ENCODE measurements around the gene FAM20A. TPM values are rescaled to one million over a fixed set of nuclear protein-coding genes. Genes with fewer than 3 reads are reported as not detected.
A peak's percentile ranks its signal among the peaks of the same experiment; 100 is the strongest.

Gene FAM20A
- total and polyA plus RNA-seq, 9 of the 15 experiments (the other 6 are each of a cell fraction or from before 2014, with no cell fraction given): 0.07 TPM; not detected in 8

DNA sequence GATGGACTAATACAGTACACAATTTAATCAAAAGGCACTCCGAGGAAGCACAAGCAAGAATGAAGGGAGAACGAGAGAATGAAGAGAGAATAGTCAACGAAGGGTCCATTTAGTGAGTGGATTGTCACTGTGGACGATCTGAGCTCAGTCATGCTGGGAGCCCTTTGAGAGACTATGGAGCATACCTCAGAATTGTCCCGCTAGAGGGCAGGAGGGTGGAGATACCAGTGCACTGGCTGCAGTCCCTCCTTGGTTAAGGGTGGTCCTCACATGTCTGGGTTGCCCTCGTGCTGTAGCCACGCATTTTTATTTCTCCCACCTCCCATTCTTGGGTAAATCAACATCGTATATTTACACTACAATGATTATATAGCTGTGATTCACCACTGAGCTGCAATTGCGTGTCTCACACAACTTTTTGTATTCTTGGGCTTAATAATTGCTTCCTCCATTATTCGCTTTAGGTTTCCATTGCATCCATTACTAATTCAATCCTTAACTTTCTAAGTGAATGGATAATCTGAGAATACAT lies 33.2 kb upstream of the FAM20A start:
- Histone ChIP-seq H4K20me1 (replicated peaks; ENCODE audit: control insufficient read depth, insufficient read depth, low read length) (no peaks in the 10 kb centered on the region), H2AFZ (ENCODE audit: low read depth, low read length) (no peak overlapping the region), H3K79me2 (ENCODE audit: control insufficient read depth, insufficient read depth, low read length) (no peaks in the 10 kb centered on the region), H3K4me1 (replicated peaks in 1 of 2; ENCODE audit: control insufficient read depth in 2 of 2, insufficient read depth in 2 of 2, low read length in 2 of 2) (no peaks in the 10 kb centered on the region), H3K27ac (ENCODE audit: extremely low read depth, low read depth, low read length) (no peak overlapping the region), H3K9me3 (replicated peaks; ENCODE audit: control insufficient read depth, insufficient read depth, low read depth, low read length) (no peaks in the 10 kb centered on the region), H3K9ac (ENCODE audit: insufficient read depth in 1 of 2, low read depth in 2 of 2, low read length in 2 of 2) (no peak overlapping the region), H3K27me3 (ENCODE audit: control insufficient read depth in 2 of 2, insufficient read depth in 2 of 2, low read length in 2 of 2) (peaks cover 2 to 11% of the 10 kb centered on the region in 2 experiments; a peak in 2 of 5 replicates), H3K9me1 (ENCODE audit: control insufficient read depth, insufficient read depth, low read length) (no peaks in the 10 kb centered on the region), H3K36me3 (ENCODE audit: control insufficient read depth, insufficient read depth, low read length) (no peaks in the 10 kb centered on the region), H3K4me2 (ENCODE audit: insufficient read depth, low read length) (no peak overlapping the region), H3K4me3 (no peak overlapping the region)
- intact Hi-C loops (cut with micrococcal nuclease) (loop anchor here (5.0 kb wide), 1 partner anchor 118 kb away; no protein-coding TSS in a partner anchor), in situ Hi-C loops (cut with MboI) (no loop called here)
- FAIRE-seq: peak; percentile 63
- 2% methylated on average over 10 of the region's 10 CpGs for WGBS (ENCODE audit: insufficient coverage, low coverage, missing lambda C conversion rate)
- no TSS peak for BruUV-seq (replicated peaks)
- peak; percentile 88 for ATAC-seq
- CTCF ChIA-PET (ENCODE audit: low intra/inter-chr PET ratio): no interaction called here
- POLR2A ChIA-PET: interaction anchor here (0.6 to 1.3 kb wide), 3 partner anchors 10 to 195 kb away, joined by 4 to 5 read pairs (median 4); no protein-coding TSS in a partner anchor
- DNase-seq (ENCODE audit: extremely low read depth in 1 of 4, low spot score in 3 of 4): peak; percentile 10 to 29 (median 20)
- TF ChIP-seq CTCF (IDR thresholded peaks at IDR 0.05 in 2 of 3, conservative IDR thresholded peaks at IDR 0.05 in 1 of 3; ENCODE audit: insufficient read depth in 2 of 3, low read depth in 1 of 3, low read length in 3 of 3): peak; percentile 22 to 53 (median 36); a peak in 3 of 6 replicates
- TF ChIP-seq, protein P1, sequence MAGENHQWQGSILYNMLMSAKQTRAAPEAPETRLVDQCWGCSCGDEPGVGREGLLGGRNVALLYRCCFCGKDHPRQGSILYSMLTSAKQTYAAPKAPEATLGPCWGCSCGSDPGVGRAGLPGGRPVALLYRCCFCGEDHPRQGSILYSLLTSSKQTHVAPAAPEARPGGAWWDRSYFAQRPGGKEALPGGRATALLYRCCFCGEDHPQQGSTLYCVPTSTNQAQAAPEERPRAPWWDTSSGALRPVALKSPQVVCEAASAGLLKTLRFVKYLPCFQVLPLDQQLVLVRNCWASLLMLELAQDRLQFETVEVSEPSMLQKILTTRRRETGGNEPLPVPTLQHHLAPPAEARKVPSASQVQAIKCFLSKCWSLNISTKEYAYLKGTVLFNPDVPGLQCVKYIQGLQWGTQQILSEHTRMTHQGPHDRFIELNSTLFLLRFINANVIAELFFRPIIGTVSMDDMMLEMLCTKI (IDR thresholded peaks at IDR 0.05; ENCODE audit: partially characterized antibody): no peak
- TF ChIP-seq, protein P2, sequence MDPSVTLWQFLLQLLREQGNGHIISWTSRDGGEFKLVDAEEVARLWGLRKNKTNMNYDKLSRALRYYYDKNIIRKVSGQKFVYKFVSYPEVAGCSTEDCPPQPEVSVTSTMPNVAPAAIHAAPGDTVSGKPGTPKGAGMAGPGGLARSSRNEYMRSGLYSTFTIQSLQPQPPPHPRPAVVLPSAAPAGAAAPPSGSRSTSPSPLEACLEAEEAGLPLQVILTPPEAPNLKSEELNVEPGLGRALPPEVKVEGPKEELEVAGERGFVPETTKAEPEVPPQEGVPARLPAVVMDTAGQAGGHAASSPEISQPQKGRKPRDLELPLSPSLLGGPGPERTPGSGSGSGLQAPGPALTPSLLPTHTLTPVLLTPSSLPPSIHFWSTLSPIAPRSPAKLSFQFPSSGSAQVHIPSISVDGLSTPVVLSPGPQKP (CRISPR knock-in tag; IDR thresholded peaks at IDR 0.05): no peak
- no peak for TF ChIP-seq HMGN3 (IDR thresholded peaks at IDR 0.05; ENCODE audit: borderline replicate concordance, extremely low read depth, insufficient read length, low read depth, low read length)
- TF ChIP-seq MYBL2 (IDR thresholded peaks at IDR 0.05; ENCODE audit: low read depth): no peak
- no peak for TF ChIP-seq MYBL2 (CRISPR knock-in tag; IDR thresholded peaks at IDR 0.05; ENCODE audit: borderline replicate concordance)
- TF ChIP-seq CBFA2T2 (conservative IDR thresholded peaks at IDR 0.05): no peak
- no peak for TF ChIP-seq CC2D1A (IDR thresholded peaks at IDR 0.05)
- TF ChIP-seq KLF13 (tag; IDR thresholded peaks at IDR 0.05; ENCODE audit: borderline replicate concordance, low read depth): no peak
- TF ChIP-seq STAT6 (CRISPR knock-in tag; IDR thresholded peaks at IDR 0.05): no peak
- no peak for TF ChIP-seq POU5F1 (IDR thresholded peaks at IDR 0.05; ENCODE audit: borderline replicate concordance, low read depth, low read length, partially characterized antibody)
- TF ChIP-seq KLF1 (tag; IDR thresholded peaks at IDR 0.05): peak; percentile 86

Data from K562 (cell line).